Endodermal cell (in vitro differentiated cells): ENCODE data around the gene PCDHA8. TPM values are rescaled to one million over a fixed set of nuclear protein-coding genes. Genes with fewer than 3 reads are reported as not detected.
"Not testable (repeated sequence)": the region's sequence is repeated elsewhere in the genome, so short reads cannot be mapped to it uniquely, and the experiment has no call there.

Source experiments
- DNase-seq: peaks from one replicate; pipeline ENCODE4 v3.0.0-alpha.2; 2017
- H3K27ac ChIP-seq: 2 replicates; pipeline ENCODE4 v1.5.1; 2013; ENCODE audit warnings: mild to moderate bottlenecking, low read depth, low read length, moderate library complexity
- H3K27me3 ChIP-seq: 2 replicates; pipeline ENCODE4 v1.6.1; 2013; ENCODE audit warnings: mild to moderate bottlenecking, low read length, moderate library complexity; ENCODE audit not compliant: insufficient read depth, control insufficient read depth, poor library complexity, severe bottlenecking
- H3K36me3 ChIP-seq: 2 replicates; pipeline ENCODE4 v1.7.0; 2013; ENCODE audit warnings: mild to moderate bottlenecking, low read length, moderate library complexity; ENCODE audit not compliant: control insufficient read depth, insufficient read depth
- H3K4me1 ChIP-seq: one replicate; pipeline ENCODE4 v1.7.0; 2013; ENCODE audit warnings: low read length; ENCODE audit not compliant: control insufficient read depth, insufficient read depth
- H3K4me3 ChIP-seq: 2 replicates; pipeline ENCODE4 v1.5.1; 2013; ENCODE audit warnings: mild to moderate bottlenecking, low read length, moderate library complexity
- H3K9ac ChIP-seq: 2 replicates; pipeline ENCODE4 v1.6.1; 2013; ENCODE audit warnings: mild to moderate bottlenecking, low read length, moderate library complexity; ENCODE audit not compliant: poor library complexity, severe bottlenecking; ENCODE audit errors: extremely low read depth
- H3K9me3 ChIP-seq: 2 replicates; pipeline ENCODE4 v1.6.1; 2013; ENCODE audit warnings: mild to moderate bottlenecking, low read length, moderate library complexity; ENCODE audit not compliant: control insufficient read depth
- H3K27ac Mint-ChIP-seq: 2 replicates; pipeline ENCODE4 v1.8.0; 2020; ENCODE audit warnings: mixed read lengths
- H3K27me3 Mint-ChIP-seq: 2 replicates; pipeline ENCODE4 v1.8.0; 2021; ENCODE audit warnings: mild to moderate bottlenecking, mixed read lengths; ENCODE audit not compliant: insufficient read depth
- H3K36me3 Mint-ChIP-seq: 2 replicates; pipeline ENCODE4 v1.8.0; 2020; ENCODE audit warnings: low read depth, mixed read lengths
- H3K4me1 Mint-ChIP-seq: 2 replicates; pipeline ENCODE4 v1.8.0; 2020; ENCODE audit warnings: mixed read lengths
- H3K4me3 Mint-ChIP-seq: 2 replicates; pipeline ENCODE4 v1.8.0; 2020; ENCODE audit warnings: mild to moderate bottlenecking, moderate library complexity, mixed read lengths
- H3K9me3 Mint-ChIP-seq: 2 replicates; pipeline ENCODE4 v1.8.0; 2020; ENCODE audit warnings: mild to moderate bottlenecking, mixed read lengths
- CTCF ChIP-seq: fragments of 200-600 bp; sonication (generic); conservative IDR thresholded peaks from 2 replicates; pipeline ENCODE4 v1.5.0; 2021; ENCODE audit warnings: antibody characterized with exemption, mild to moderate bottlenecking
- WGBS, 2 experiments: methylation state at CpG; one replicate each; pipeline versions ENCODE4 v1.1.5 to v1.1.7; 2013; ENCODE audit warnings: missing lambda C conversion rate in 2 of 2, mixed read lengths in 1 of 2; ENCODE audit not compliant: insufficient coverage in 1 of 2, insufficient read length in 1 of 2; 5-methylcytosine and 5-hydroxymethylcytosine counted together
- long read RNA-seq, 4 experiments: library from polyadenylated mRNA in 2 of 4; library from RNA in 1 of 4; library from capped mRNA in 1 of 4; stranded (forward) in 3 of 4; unstranded in 1 of 4; transcript quantifications; one replicate each; pipeline ENCODE4 v2.0.0, GENCODE V29; 2020 to 2021; ENCODE audit warnings: inconsistent platforms in 1 of 4
- polyA plus RNA-seq, 2 experiments: library from polyadenylated mRNA; stranded (reverse); fragments of 50-300 nt; gene quantifications; one replicate each; pipeline ENCODE4 v1.2.3, GENCODE V29; 2013
- total RNA-seq, 2 donors: library from RNA; stranded (reverse); fragmentation: NEBNext Ultra II Directional in 1 of 2; extraction: Animal tissue kit (Norgen Biotek cat#: 25700) in 1 of 2; gene quantifications; 2 replicates in 1 of 2; 3 replicates in 1 of 2; pipeline ENCODE4 v1.2.1, GENCODE V29; 2021

Gene PCDHA8
- 1 to 10 TPM in 1 of 2 donors, under 1 TPM in 1; 0.71 to 2.5 TPM for total RNA-seq
- polyA plus RNA-seq (2013, experiment 1 of 2) = 0.82 TPM
- polyA plus RNA-seq (2013, experiment 2 of 2) = 0.41 TPM
- long read RNA-seq, experiment 1 = 0 reads
- long read RNA-seq, experiment 2 = 0 reads
- long read RNA-seq, experiment 3 = 0 reads
- long read RNA-seq, experiment 4 = 0 reads

- peaks cover 11% of the 10 kb centered on the region for H3K9me3 Mint-ChIP-seq
- no peaks in the 10 kb centered on the region for H3K4me1 ChIP-seq
- H3K27me3 ChIP-seq = no peaks in the 10 kb centered on the region
- no peak within 1 kb of the TSS for H3K27ac Mint-ChIP-seq
- H3K4me1 Mint-ChIP-seq = no peaks in the 10 kb centered on the region
- no peaks in the 10 kb centered on the region for H3K9me3 ChIP-seq
- no peak within 1 kb of the TSS for H3K9ac ChIP-seq
- H3K4me3 ChIP-seq = peak within 1 kb of the TSS; percentile 2
- peak within 1 kb of the TSS; percentile 45 for H3K4me3 Mint-ChIP-seq
- peak; percentile 86 for DNase-seq
- peaks cover 20% of the 10 kb centered on the region for H3K36me3 Mint-ChIP-seq
- H3K27ac ChIP-seq = no peak within 1 kb of the TSS
- peak; percentile 76 for TF ChIP-seq CTCF
- WGBS, 2 experiments = 74 to 88% methylated on average over 32 to 47 of the region's 47 CpGs
- no peaks in the 10 kb centered on the region for H3K27me3 Mint-ChIP-seq
- no peaks in the 10 kb centered on the region for H3K36me3 ChIP-seq
Observed at GRCh38 chr5:140840978-140841962, at the start of gene PCDHA8. Gene PCDHA8 (plus strand): TSS chr5:140841187. CDS start chr5:140841322, 135 bp downstream.

- Histone ChIP-seq H3K9me3 (peaks cover 7% of the 10 kb centered on the region), H3K27ac (no peak within 1 kb of the TSS), H3K27me3 (no peaks in the 10 kb centered on the region), H3K9ac (no peak within 1 kb of the TSS), H3K36me3 (no peaks in the 10 kb centered on the region), H3K4me1 (no peaks in the 10 kb centered on the region), H3K4me3 (no peak within 1 kb of the TSS)
- Mint-ChIP-seq H3K4me3 (peak within 1 kb of the TSS; percentile 86), H3K9me3 (peaks cover 8% of the 10 kb centered on the region), H3K27me3 (no peaks in the 10 kb centered on the region), H3K36me3 (peaks cover 8% of the 10 kb centered on the region), H3K4me1 (peaks cover 2% of the 10 kb centered on the region), H3K27ac (peak within 1 kb of the TSS; percentile 74)
- peak; percentile 83 for TF ChIP-seq CTCF
- DNase-seq = peak; percentile 63
- 75 to 83% methylated on average over 24 to 27 of the region's 27 CpGs for WGBS, 2 experiments
Observed at GRCh38 chr5:140794595-140795258, 46.3 kb upstream of the PCDHA8 start, which contains the start of gene PCDHA2. Gene PCDHA2 (plus strand): TSS chr5:140794852.

GRCh38 chr5:140795259-140795641 lies 45.7 kb upstream of the PCDHA8 start:
- peak; percentile 70 for TF ChIP-seq CTCF
- Histone ChIP-seq H3K27ac (no peak overlapping the region), H3K4me3 (no peak overlapping the region), H3K9ac (no peak overlapping the region), H3K9me3 (peaks cover 6% of the 10 kb centered on the region), H3K4me1 (no peaks in the 10 kb centered on the region), H3K36me3 (no peaks in the 10 kb centered on the region), H3K27me3 (no peaks in the 10 kb centered on the region)
- H3K27ac Mint-ChIP-seq = peak overlapping the region; percentile 74
- no peaks in the 10 kb centered on the region for H3K27me3 Mint-ChIP-seq
- WGBS, 2 experiments = 69 to 71% methylated on average over 12 to 15 of the region's 15 CpGs
- peaks cover 8% of the 10 kb centered on the region for H3K36me3 Mint-ChIP-seq
- H3K9me3 Mint-ChIP-seq = peaks cover 7% of the 10 kb centered on the region
- peaks cover 2% of the 10 kb centered on the region for H3K4me1 Mint-ChIP-seq
- DNase-seq = peak; percentile 75
- peak overlapping the region; percentile 86 for H3K4me3 Mint-ChIP-seq

GRCh38 chr5:140796072-140796717 lies 44.8 kb upstream of the PCDHA8 start:
- H3K4me1 Mint-ChIP-seq, H3K4me3 ChIP-seq, H3K4me1 ChIP-seq, H3K27ac ChIP-seq, H3K9ac ChIP-seq, H3K27ac Mint-ChIP-seq, H3K4me3 Mint-ChIP-seq, H3K27me3 ChIP-seq, H3K9me3 Mint-ChIP-seq, H3K36me3 ChIP-seq, H3K27me3 Mint-ChIP-seq, H3K9me3 ChIP-seq: not testable (repeated sequence)
- DNase-seq = peak; percentile 34
- H3K36me3 Mint-ChIP-seq = peaks cover 10% of the 10 kb centered on the region
- 96 to 97% methylated on average over 50 to 71 of the region's 72 CpGs for WGBS, 2 experiments
